Measurements from ENCODE around the gene LIN28B. TPM values are rescaled to one million over a fixed set of nuclear protein-coding genes. Genes with fewer than 3 reads are reported as not detected.

LIN28B gene
- total and polyA plus RNA-seq, 2 experiments from 2014 or later: 35.3 to 96.4 TPM

- peaks cover 4% of the 10 kb centered on the region; the same call in 2 of the 3 replicates for H3K9me3 Mint-ChIP-seq
- H3K9me2 ChIP-seq (ENCODE audit: insufficient read depth): no peaks in the 10 kb centered on the region
- no peaks in the 10 kb centered on the region for H3K36me3 ChIP-seq (ENCODE audit: insufficient read depth)
- DNase-seq (ENCODE audit: low spot score) (no peak), ATAC-seq (no peak)
- H3K4me3 Mint-ChIP-seq: no peak overlapping the region
- TF ChIP-seq ZNF331 (CRISPR knock-in tag; IDR thresholded peaks at IDR 0.05; ENCODE audit: low read depth) (no peak), CREB1 (CRISPR knock-in tag; IDR thresholded peaks at IDR 0.05; ENCODE audit: low read depth) (no peak), CTCF (conservative IDR thresholded peaks at IDR 0.05; ENCODE audit: low read depth in 2 of 2) (no peak), EZH2phosphoT487 (IDR thresholded peaks at IDR 0.05; ENCODE audit: unreplicated experiment) (no peak)
- peak overlapping the region; percentile 55; the same call in 1 of the 2 replicates for H3K27ac Mint-ChIP-seq
- no peaks in the 10 kb centered on the region for H3K4me1 ChIP-seq (ENCODE audit: insufficient read depth)
- no peak overlapping the region for H2AFZ ChIP-seq
- peaks cover 23% of the 10 kb centered on the region for H3K4me1 Mint-ChIP-seq
- H3K36me3 Mint-ChIP-seq (ENCODE audit: low read depth): peaks cover 57% of the 10 kb centered on the region
- H3K4me3 ChIP-seq: no peak overlapping the region
- 0 out of 2 replicates have a peak overlapping the region, but pooled peaks have one; percentile 4 for H3K27ac ChIP-seq (ENCODE audit: low read depth)
- no peaks in the 10 kb centered on the region for H3F3A ChIP-seq (replicated peaks; ENCODE audit: low read depth)
- no peaks in the 10 kb centered on the region for H3K27me3 ChIP-seq (ENCODE audit: insufficient read depth)
- peaks cover 92% of the 10 kb centered on the region for H3K79me2 ChIP-seq (replicated peaks; ENCODE audit: insufficient read depth)
- H3K27me3 Mint-ChIP-seq (ENCODE audit: insufficient read depth, low read depth, poor library complexity): peaks cover 8% of the 10 kb centered on the region
- no peak overlapping the region for H3K4me2 ChIP-seq
- H4K20me1 ChIP-seq (replicated peaks; ENCODE audit: insufficient read depth): peaks cover 3% of the 10 kb centered on the region
Observed at GRCh38 chr6:104986625-104987024, 29.7 kb downstream of the LIN28B start.

GRCh38 chr6:104987218-104987617 lies 30.3 kb downstream of the LIN28B start:
- H2AFZ ChIP-seq: no peak overlapping the region
- no peak overlapping the region for H3K27ac ChIP-seq (ENCODE audit: low read depth)
- Mint-ChIP-seq H3K27ac (peak overlapping the region; percentile 35; the same call in 1 of the 2 replicates), H3K27me3 (ENCODE audit: insufficient read depth, low read depth, poor library complexity) (peaks cover 8% of the 10 kb centered on the region), H3K36me3 (ENCODE audit: low read depth) (peaks cover 59% of the 10 kb centered on the region), H3K4me3 (no peak overlapping the region), H3K4me1 (peaks cover 22% of the 10 kb centered on the region), H3K9me3 (peaks cover 10% of the 10 kb centered on the region)
- no peak overlapping the region for H3K4me3 ChIP-seq
- TF ChIP-seq REST (IDR thresholded peaks at IDR 0.05; ENCODE audit: unreplicated experiment): no peak
- no peak for TF ChIP-seq ZNF462 (CRISPR knock-in tag; IDR thresholded peaks at IDR 0.05)
- peaks cover 92% of the 10 kb centered on the region for H3K79me2 ChIP-seq (replicated peaks; ENCODE audit: insufficient read depth)
- no peaks in the 10 kb centered on the region for H3K27me3 ChIP-seq (ENCODE audit: insufficient read depth)
- H3K36me3 ChIP-seq (ENCODE audit: insufficient read depth): 0 out of 2 replicates have a peak, but pooled peaks cover 3% of the 10 kb centered on the region
- H3K9me2 ChIP-seq (ENCODE audit: insufficient read depth): no peaks in the 10 kb centered on the region
- DNase-seq (ENCODE audit: low spot score) (no peak), ATAC-seq (peak; percentile 67)
- H3K4me2 ChIP-seq: no peak overlapping the region
- H4K20me1 ChIP-seq (replicated peaks; ENCODE audit: insufficient read depth): peaks cover 3% of the 10 kb centered on the region
- H3K4me1 ChIP-seq (ENCODE audit: insufficient read depth): no peaks in the 10 kb centered on the region
- H3F3A ChIP-seq (replicated peaks; ENCODE audit: low read depth): no peaks in the 10 kb centered on the region
